Stimulated activated CD8-positive, alpha-beta memory T cell treated with anti-CD3 and anti-CD28 coated beads, Interleukin-15, amount 100 ng/mL, for 24 hours (primary cell): ENCODE measurements around the gene HMGA1.
A peak's percentile ranks its signal among the peaks of the same experiment; 100 is the strongest.

ENCODE experiments used
- DNase-seq: peaks from one replicate; pipeline ENCODE4 v3.0.0-alpha.2; 2020; ENCODE audit warnings: low read depth

Gene HMGA1

DNA sequence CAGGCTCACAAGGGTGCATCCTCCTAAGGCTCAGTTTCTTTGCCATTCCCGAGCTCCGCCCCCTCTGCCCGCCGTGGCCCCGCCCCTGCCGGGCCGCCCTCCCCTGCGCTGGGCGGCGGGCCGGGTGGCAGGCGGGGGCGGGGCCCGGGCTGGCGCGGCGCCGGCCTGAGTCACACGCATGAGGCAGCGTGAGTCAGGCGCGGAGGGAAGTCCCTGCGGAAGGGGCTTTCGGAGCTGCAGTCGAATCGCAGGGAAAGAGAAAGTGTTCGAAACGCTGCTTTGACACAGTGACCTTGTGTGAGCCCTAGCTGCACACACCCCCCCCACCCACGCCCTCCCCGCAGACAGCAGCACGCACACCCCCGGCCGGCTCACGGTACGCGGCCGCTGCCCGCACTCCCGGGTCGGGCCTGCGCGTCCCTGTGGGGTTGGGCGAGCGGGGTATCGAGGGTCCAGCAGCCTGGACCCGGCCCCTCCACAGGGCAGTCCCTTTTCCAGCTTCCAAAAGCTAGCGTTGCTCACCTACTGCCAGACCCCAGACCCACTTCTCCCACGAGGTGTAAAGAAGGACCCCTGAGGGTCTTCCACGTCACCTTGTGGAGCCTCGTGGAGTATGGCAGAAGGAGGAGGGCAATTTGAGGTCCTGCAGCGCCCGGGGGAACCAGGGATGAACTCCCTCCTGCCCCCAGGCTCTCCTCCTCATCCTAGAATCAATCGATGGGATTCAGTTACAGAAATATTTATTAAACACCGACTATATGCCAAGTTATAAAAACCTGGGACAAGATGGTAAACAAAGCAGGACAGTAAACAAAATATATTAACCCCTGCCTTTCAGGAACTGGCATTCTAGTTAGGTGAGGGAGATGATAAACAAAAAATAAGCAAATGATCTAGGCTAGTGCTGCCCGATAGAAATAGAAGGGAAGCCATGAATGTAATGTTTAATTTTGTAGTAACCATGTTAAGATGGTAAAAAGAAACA is 12.4 kb upstream of the HMGA1 start:
- peak; percentile 87 for DNase-seq

DNA sequence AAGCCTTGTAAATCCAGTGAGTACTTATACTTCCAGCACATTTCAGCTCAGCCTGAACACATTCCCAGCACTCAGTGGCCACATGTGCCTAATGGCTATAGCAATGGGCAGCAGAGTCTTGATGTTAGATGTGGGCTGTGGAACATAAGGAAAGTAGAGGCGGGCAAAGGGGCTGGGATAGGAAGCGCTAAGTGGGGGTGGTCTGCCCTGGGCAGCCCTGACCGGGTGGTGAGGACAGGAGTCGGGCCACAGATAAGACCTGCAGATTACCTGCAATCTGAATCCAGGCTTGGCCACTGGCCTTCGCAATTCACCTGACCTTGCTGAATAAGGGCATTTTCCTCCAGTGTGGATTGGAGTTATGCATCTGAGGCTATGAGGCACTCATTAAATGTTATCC is 11.1 kb upstream of the HMGA1 start:
- DNase-seq: no peak

DNA sequence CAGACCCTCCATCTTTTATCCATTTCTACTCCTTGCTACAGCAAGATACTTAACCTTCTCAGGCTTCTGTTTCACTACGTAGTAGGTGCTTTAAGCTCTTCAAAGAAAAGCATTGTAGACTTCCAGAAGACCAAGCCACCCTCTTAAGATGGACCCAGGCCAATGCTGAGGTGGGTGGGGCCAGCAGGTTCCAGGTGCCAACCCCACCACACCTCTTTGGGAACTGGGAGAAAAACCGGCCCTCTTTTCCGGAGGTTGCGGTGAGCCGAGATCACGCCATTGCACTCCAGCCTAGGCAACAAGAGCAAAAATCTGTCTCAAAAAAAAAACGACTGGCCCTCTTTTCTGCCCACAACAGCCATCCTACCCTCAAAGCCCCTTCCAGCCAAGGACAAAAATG is 10.6 kb upstream of the HMGA1 start:
- no peak for DNase-seq

DNA sequence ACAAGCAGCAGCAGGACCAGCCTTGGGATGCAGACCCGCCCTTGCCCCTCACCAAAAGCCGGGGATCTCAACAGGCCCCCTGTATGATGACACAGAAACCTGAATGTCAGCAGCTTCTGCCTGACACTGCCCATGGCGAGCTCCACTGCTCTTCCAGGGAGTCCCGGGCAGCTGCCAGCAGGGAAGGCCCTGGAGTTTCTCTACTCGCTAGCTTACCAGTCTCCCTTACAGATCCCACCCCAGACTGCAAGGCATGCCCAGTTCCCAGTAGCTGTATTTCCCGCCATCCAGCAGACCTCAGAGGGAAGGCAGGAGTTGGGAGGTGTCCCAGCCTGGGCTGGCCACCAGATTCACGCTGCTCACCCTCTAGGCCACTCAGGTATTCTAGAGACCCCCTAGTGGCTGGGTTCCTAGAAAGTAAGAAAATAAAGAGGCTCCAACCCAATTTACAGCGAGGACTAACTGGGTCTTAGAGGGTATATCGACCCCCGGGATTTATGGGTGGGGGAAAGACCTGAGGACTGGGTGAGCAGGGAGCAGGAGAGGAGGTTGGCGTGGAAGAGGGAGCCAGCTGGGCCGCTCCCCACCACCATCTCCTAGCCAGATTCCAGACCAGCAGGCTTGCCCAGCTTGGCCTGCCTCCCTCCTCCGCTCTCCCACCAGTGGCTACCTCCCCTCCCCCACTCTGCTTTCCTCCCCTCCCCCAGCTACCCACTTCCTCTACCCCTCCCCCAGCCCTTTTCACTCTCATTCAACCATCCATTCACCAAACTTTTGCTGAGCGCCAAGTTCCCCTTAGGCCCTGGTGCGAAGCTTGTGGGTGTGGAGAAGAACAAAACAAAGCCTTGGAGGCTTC is 9.7 kb upstream of the HMGA1 start:
- DNase-seq: no peak

DNA sequence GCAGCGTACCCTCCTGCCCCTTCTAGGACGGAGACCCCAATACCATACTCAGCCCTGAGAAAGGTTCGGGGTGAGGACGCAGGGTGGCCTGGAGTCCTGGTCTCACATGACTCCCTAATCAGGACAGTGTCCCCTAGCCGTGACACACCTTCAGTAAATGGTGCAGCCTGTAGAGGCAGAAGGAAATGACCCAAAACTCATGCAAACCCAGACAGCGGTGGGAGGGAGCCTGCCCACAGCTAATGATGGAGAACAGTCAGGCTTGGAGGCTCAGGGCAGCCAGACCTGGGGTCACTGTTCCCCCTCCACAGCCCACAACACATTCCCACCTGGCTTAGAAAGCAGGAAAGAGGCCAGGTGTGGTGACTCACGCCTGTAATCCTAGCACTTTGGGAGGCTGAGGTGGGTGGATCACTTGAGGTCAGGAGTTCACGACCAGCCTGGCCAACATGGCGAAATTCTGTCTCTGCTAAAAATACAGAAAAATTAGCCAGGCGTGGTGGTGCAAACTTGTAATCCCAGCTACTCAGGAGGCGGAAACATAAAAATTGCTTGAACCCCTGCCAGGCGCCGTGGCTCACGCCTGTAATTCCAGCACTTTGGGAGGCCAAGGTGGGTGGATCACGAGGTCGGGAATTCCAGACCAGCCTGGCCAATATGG is 8.8 kb upstream of the HMGA1 start:
- DNase-seq: no peak

DNA sequence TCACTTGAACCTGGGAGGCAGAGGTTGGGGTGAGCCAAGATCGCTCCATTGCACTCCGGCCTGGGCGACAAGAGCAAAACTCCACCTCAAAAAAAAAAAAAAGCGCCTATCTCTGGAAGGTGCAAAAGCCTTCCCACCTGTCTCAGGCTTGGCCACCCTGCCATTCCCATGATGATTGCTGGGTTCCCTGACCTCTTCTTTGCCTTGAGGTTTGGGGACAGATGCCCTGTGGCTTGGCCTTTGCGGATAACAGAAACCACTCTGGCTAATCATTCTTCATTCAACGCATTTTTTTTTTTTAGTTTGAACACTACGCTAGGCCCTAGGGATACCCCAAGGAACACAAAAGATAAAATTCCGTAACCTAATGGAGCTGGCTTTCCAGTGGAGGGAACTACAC is 6.8 kb upstream of the HMGA1 start:
- no peak for DNase-seq

DNA sequence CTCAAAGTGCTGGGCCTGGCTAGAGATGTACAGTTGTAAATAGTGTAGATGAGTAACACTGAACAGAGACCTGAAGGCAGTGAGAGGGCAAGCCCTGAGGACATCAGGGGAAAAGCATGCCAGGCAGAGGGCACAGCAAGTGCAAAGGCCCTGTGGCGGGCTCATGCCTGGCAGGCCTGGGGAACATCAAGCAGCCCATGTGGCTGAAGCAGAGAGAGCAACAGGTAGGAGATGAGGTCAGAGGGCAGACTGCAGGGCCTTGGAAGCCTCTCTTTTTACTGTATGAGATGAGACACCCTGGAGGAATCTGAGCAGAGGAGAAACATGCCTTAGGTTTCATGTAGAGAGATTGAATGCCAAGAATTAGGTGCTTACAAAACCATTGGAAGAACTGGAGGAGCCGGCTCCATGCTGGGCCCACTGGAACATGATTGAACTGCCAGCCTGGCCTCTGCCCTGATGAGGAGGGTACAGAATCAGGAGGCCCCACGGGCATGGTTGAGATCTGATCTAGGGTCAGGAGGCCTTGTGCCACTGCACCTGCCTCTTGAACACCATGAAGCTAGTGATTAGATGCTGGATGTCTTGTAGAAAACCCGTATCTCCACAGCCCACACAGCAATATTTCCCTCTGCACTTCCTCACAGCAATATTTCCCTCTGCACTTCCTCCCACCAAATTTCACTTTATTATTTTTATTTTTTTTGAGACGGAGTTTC is 5.9 kb upstream of the HMGA1 start:
- no peak for DNase-seq

DNA sequence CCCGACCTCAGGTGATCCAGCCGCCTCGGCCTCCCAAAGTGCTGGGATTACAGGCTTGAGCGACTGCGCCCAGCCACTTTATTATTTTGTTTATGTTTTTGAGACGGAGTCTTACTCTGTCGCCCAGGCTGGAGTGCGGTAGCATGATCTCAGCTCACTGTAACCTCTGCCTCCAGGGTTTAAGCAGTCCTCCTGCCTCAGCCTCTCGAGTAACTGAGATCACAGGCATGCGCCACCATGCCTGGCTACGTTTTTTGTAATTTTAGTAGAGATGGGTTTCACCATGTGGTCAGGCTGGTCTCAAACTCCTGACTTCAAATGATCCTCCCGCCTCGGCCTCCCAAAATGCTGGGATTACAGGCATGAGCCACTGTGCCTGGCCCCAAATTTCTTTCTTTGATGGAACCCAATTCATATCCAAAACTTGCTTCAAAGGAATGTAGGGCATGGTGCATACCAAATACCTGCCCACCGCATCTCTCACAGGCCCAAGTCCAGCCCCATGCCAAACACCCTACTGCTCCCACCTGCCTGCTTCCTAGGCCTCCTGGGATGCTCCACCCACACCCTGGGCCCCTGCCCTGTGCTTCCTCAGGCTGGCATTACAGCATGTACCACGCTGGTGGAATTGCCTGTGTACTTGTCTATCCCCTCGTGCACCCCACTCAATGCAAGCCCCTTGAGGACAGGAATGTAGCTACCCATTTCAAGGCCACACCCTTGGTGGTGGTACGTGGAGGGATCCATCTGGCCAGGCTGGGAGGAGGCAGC is 4.9 kb upstream of the HMGA1 start:
- no peak for DNase-seq

DNA sequence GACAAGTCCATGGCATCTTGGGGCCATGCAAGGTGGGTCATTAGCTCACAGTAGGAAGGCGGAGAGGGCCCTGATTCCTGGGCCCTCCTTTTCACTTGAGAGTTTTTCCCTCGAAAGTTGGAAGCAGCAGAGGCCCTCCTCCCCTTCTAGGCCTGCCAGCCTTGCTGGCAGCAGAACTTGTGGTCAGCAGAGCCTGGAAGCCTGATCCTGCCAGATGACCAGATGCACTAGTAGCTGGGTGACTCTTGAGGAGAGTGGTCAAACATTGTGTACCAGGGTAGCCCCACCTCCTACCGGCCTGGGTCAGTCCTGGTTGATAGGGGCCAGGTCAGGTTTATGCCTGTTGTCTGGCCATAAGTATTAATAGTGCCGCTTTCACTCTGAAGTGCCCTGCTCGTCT is 3.8 kb upstream of the HMGA1 start:
- no peak for DNase-seq

DNA sequence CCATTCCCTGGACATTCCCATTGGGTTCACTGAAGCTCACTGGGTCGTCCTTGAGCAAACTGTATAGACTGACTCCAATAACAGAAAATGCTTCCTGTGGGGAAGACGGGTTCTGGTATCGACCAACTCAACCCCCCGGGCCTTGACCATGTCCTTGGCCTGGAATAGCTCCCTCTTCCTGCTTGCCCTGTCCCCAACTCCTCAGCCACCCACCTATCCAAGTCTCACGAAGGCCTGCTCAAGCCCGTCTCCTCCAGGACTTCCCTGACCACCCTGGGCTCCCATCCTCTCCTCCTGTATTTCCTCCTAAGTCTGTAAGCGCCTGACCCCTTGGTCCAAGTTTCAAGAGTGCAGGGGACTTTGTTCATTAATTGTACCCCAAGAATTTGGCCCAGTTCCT is 2.8 kb upstream of the HMGA1 start:
- DNase-seq: no peak

DNA sequence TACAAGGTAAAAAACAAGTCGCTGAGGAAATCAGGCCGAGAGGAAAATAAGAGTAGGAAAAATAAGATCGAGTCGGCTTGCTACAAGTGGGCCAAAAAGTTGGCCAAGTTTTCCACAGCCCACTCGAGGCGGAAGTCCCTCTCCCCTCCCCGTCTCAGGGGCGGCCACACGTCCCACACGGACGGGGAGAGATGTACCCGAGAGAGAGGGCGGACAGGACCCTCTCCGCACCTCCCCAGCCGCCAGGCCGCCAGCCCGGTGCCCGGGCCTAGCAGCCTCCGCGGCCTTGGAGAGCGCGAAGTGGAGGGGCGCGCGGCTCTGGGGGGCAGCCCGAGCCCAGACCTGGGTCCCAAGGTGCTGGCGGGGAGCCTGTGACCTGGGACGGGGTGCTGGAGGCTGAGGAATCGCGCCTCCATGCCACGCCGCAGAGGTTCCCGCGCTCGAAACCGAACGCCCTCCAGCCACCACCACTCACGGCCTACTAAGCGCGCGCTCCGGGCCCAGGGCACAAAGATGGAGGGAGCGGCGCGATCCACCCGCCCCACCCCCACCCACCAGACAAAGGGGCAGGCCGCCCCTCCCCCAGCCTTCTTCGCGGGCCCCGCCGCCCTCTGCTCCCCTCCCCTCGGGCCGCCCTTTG is 1.9 kb upstream of the HMGA1 start:
- DNase-seq: no peak

DNA sequence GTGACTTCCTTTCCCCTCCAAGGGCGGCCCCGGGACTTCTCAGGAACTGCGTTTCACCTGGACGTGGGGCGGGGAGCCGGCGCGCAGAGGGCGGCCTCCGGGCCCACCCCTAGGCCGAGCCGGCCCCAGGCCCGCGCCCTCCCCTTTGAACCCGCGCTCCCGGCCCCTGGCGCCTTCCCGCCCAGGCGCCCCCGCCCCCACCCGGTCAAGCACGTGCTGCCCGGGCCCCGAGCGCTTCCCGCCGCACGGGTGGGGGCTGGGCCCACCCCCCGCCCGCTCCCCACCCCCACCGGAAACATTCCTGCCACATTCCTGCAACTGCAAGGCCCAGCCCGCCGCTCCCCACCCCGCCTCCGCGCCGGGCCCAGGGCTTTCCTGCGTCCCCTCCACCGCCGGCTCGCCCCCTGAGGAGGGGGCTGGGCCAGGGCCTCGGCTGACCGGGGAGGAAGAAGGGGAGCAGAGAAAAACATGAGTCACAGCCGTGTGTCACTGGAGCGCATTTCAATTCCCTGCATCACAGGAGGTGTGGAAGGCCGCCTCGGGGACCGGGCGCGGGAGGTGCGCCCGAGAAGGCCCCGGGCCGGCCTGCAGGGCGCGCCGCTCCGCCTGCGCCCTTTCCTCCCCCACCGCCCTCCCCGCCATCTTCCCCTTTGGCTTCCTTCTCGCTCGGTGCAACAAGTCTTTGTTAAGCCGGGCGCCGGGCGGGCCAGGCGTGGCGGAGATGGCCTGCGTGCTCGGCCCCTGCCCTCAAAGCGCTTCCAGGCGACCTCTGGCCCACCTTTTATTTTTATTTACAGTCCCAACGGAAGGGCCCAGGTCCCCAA is 1.2 kb upstream of the HMGA1 start:
- DNase-seq: no peak

DNA sequence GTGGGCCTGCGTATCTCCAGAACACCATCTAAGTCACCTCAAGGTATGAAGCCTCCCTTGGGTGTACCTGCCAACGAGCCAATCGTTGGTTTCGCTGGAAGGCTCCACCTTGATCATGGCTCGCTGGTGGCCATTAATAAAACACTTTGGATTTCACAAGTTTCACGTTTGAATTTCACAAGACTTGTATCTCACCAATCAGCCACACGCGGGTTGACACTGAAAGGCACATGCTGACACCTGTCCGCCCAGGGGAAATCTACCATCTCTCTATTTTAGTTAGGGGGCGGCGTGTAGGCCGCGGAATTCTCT is 586 bp upstream of the HMGA1 start:
- DNase-seq: no peak

DNA sequence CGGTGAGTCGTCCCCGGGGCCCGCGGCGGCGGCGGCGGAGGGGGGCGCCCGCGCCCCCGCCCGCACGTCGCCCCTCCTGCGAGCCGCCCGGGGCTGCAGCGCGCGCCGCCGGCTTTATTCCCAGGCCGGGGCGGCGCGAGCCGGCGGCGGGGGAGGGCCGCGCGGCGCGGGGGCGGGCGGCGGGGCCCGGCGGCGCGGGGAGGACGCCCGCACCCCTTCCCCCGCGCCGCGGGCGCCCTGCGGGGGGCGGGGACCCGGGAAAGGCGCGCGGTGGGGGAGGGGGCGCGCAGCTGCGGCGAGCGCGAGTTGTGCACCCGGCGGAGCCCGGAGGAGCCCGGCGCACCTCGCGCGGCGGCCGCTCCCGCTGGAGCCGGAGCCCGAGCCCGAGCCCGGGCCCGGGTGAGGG is 646 bp downstream of the HMGA1 start:
- DNase-seq: no peak

DNA sequence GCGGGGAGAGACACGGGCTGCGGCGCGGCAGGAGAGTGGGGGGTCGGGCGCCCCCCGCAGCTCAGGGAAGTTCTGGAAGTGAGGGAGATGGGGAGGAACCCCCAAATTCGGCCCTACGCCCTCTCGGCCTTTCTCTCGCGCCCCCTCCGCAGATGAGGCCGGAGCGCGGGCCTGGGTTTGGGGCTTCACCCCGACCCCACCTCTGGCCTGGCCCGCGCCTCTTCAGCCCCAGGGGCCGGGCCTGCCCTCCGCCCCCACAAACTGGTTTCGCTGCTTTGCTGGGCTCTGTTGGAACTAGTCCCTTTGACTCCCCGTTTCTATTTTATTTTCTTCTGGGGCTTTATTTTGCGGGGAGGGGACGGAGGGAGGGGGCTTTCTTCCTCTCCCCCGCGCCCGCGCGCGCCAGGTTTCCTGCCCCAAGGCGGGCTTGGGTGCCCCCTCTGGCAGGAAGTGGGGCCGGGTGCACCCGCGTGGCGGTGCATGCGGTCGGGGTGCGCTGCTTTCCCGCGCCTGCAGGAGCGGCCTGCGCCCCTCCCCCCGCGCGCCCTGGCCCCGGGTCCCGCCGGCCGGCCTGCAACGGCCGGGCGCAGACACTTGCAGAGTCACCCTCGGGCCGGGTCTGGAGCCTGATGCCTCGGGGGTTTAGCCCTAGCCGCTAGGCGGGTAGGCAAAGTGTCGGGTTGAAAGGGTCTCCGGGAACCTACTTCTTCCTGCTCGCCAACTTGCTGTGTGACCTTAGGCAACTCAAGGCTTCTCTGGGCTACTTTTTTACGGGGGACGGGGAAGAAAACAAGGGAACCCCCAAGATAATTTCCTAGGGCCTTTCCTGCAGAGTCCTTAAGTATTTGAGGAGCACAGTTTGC is 1.3 kb downstream of the HMGA1 start:
- no peak for DNase-seq

DNA sequence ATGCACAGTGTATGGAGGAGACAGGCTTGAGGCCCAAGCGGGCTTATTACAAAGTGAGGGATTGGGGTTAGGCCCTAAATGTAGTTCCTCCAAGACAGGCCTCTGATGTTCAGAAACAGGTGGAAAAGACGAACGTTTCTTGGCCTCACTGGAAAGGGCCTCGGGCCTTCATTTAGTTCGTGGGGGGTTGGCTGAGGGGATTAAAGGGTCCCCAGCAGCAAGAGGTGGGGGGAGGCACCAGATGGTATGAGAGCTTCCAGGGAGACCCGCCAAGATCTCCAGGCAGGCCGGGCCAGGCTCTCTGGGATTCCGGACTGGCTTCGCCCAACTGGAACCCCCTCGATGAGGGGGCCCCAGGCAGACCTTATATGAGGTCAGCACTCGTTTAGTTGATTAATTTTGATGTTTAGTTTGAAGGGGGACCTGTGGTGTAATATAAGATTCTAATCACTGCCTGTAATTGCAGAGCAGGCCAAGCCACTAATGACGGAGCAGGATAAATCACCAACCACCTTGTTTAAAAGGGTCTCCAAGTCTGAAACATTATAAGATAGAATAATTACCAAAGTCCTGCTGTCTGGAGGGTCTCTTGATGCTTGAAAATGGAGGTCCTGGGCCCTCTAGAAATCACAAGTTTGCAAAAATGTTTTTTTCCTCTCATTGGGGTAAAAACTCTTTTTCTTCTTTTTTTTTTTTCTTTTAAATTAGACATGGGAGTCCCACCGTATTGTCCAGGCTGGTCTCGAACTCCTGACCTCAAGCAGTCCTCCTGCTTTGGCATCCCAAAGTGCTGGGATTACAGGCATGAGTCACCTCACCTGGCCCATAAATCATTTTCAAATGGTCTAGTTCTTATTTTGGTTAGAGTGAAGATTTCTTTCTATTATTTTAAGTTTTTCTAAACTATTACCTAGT is 2.2 kb downstream of the HMGA1 start:
- no peak for DNase-seq

DNA sequence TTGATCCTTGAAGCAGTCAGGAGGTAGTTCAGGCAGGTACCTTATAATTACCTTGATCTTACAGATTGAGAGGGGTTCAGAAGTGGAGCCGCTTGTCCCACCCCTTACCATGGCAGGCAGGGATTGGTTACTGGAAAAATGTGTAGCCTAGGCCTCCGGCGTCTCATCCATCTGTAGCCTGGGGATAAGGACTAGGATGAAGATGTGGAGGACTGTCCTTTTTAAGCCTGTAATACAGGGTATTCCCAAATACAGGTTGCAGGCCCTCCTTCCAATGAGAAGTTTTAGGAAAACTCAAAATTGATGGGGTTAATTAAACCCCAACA is 2.8 kb downstream of the HMGA1 start:
- no peak for DNase-seq

DNA sequence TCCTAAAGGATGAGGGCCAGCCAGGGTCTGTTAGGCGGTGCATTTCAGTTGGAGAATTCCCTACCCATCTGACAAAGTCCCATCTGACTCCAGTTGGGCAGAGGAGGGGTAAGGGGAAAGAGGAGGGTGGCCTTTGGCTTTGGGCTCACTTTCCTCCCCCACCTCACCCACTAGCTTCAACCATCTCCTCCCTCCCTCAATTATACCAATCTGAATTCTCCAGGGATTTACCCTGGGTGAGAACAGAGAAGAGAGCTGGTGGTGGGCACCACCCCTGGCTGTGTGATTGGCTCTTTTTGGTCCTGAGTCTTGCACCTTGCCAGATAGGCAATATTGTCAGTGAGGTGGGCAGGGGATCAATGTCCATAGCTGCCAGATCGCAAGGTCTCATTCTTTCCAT is 3.2 kb downstream of the HMGA1 start:
- DNase-seq: no peak
